GM06990 (cell line): Measurements from ENCODE around the gene VAV1.
A peak's percentile ranks its signal among the peaks of the same experiment; 100 is the strongest.
"Not testable (repeated sequence)": the region's sequence is repeated elsewhere in the genome, so short reads cannot be mapped to it uniquely, and the experiment has no call there.

ENCODE experiments used
- DNase-seq: peaks from one replicate; pipeline ENCODE4 v3.0.0-alpha.2; 2011; ENCODE audit not compliant: insufficient read length; ENCODE audit errors: extremely low read depth
- H3K27me3 ChIP-seq: replicated peaks from 2 replicates; pipeline ENCODE4 v1.6.0; 2011; ENCODE audit warnings: low read length; ENCODE audit not compliant: control insufficient read depth, insufficient read depth
- H3K36me3 ChIP-seq: 2 replicates; pipeline ENCODE4 v1.5.1; 2011; ENCODE audit warnings: low read length; ENCODE audit not compliant: control insufficient read depth, insufficient read depth
- H3K4me3 ChIP-seq: replicated peaks from 2 replicates; pipeline ENCODE4 v1.5.1; 2011; ENCODE audit warnings: low read depth, mild to moderate bottlenecking, control low read depth, low read length
- TF ChIP-seq, protein P1 (sequence below): IDR thresholded peaks from 2 replicates; pipeline ENCODE4 v1.5.1; 2011; ENCODE audit warnings: low read length, control low read depth, mild to moderate bottlenecking, inconsistent platforms; ENCODE audit not compliant: insufficient read depth, poor library complexity, severe bottlenecking

The VAV1 gene

DNA sequence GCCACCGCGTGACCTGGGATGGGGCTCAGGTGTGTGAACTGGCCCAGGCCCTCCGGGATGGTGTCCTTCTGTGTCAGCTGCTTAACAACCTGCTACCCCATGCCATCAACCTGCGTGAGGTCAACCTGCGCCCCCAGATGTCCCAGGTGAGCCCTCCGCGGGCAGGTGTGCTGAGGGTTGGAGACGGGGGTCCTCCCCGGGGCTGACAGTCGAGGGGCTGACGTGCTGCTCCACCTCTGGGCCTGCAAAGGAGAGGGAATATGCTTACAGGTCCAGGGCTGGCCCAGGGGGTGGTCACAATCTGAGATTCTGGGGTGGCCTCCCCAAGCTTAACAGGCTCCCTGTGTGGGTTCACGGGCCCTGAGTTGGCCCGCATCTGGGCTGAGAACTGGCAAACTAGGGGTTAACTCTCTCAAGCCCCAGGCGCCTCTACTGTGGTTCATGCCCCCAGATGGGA is 386 bp downstream of the VAV1 start:
- DNase-seq, result no peak
- Histone ChIP-seq H3K4me3 (peak overlapping the region; percentile 98), H3K27me3 (no peaks in the 10 kb centered on the region), H3K36me3 (no peaks in the 10 kb centered on the region; the same call in none of the 2 replicates)
- TF ChIP-seq, protein P1, sequence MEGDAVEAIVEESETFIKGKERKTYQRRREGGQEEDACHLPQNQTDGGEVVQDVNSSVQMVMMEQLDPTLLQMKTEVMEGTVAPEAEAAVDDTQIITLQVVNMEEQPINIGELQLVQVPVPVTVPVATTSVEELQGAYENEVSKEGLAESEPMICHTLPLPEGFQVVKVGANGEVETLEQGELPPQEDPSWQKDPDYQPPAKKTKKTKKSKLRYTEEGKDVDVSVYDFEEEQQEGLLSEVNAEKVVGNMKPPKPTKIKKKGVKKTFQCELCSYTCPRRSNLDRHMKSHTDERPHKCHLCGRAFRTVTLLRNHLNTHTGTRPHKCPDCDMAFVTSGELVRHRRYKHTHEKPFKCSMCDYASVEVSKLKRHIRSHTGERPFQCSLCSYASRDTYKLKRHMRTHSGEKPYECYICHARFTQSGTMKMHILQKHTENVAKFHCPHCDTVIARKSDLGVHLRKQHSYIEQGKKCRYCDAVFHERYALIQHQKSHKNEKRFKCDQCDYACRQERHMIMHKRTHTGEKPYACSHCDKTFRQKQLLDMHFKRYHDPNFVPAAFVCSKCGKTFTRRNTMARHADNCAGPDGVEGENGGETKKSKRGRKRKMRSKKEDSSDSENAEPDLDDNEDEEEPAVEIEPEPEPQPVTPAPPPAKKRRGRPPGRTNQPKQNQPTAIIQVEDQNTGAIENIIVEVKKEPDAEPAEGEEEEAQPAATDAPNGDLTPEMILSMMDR, result no peak

DNA sequence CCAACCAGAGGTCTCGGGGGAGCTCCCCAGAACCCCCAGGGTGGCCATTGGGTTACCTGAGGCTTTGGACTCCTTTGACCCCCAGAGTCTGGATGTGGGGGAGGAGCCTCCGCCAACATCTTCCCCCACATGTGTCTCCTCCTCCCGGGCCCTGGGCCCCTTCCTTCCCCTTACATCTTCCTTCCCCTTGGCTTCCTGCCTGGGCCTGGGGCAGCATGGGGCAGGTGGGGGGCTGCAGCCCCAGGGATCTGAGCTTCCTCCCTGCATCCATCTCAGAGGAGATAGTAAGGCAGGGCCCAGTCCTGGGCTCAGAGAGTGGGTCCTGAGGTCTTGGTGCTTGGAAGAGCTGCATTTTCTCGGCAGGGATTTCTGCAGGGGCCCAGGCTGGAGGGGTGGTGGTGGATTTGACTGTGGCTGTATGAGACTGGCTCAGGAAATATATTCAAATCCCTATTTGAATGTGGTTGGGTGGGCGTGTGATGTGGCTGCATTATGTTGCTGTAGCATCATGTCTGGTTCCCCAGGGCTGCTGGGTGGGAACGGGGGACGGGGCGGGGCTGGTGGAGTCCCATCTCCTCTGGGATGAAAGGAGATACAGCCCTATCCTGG is 919 bp downstream of the VAV1 start:
- no peaks in the 10 kb centered on the region; the same call in none of the 2 replicates for H3K36me3 ChIP-seq
- H3K27me3 ChIP-seq, result no peaks in the 10 kb centered on the region
- TF ChIP-seq, protein P1, result no peak
- DNase-seq, result peak; percentile 78
- peak overlapping the region; percentile 98 for H3K4me3 ChIP-seq

DNA sequence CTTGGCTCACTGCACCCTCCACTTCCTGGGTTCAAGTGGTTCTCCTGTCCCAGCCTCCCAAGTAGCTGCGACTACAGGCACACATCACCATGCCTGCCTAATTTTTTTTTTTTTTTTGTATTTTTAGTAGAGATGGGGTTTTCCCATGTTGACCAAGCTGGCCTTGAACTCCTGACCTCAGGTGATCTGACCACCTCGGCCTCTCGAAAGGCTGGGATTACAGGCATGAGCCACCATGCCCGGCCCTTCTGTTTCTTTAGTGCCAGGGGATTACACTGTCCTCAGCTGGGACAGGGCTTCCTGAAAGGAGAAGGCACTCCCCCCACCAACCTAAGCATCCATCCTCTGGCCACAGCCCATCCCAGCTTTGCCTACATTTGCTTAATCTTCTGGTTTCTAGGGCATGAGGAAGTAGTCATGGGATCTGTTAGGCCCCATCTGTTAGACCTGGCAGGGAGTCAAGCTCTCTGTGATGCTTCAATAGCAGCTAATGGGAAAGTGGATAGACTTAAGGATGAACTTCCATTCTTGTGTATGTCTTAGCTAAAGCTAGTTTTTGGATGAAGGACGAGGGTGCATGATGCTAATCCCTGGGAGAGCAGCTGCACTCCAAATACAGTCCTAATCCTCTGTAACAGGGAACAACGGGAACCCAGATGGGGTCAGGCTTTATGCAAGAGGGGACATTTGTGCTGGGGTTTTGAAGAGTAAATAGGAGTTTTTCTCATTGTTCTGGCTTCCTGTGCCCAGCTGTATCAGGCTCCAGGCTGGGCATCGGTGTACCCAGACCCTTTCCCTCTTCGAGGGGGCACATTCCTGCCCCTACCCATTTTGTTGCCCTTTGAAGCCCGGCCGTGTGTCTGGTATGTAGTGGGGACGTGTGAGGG is 2.6 kb downstream of the VAV1 start:
- Histone ChIP-seq H3K36me3 (peaks cover 2% of the 10 kb centered on the region), H3K27me3 (no peaks in the 10 kb centered on the region), H3K4me3 (peak overlapping the region; percentile 14)
- DNase-seq, result no peak
- TF ChIP-seq, protein P1, result no peak

GRCh38 chr19:6776045-6776444 is 3.5 kb downstream of the VAV1 start:
- H3K36me3 ChIP-seq, H3K27me3 ChIP-seq, DNase-seq, H3K4me3 ChIP-seq: not testable (repeated sequence)

- H3K36me3 ChIP-seq, result peaks cover 3% of the 10 kb centered on the region
- no peak for DNase-seq
- TF ChIP-seq, protein P1, result no peak
Measured at GRCh38 chr19:6776999-6777398, 4.5 kb downstream of the VAV1 start.

DNA sequence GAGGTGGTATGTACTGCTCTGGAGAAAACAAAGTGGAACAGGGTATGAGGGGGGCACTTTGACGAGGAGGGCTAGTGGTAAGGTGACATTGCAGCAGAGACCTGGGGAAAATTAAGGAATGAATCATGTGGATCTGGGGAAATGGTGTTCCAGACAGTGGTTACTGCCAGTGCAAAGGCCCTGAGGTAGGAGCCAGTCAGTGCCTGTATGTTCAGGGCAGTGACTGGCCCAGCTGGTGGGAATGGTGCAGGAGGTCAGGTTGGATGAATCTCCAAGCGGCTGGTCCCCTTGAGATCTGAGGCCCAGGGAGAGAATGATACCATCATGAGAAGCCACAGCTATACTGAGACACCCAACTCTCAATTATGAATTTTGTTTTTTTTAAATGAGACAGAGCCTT is 4.9 kb downstream of the VAV1 start:
- DNase-seq, result no peak
- H3K36me3 ChIP-seq, result peaks cover 3% of the 10 kb centered on the region
- TF ChIP-seq, protein P1, result no peak
- H3K4me3 ChIP-seq, result no peak overlapping the region
- H3K27me3 ChIP-seq, result no peaks in the 10 kb centered on the region

More at GRCh38 chr19:6776999-6777398, 4.5 kb downstream of the VAV1 start:
- Histone ChIP-seq H3K4me3 (no peak overlapping the region), H3K27me3 (no peaks in the 10 kb centered on the region)
